ENCODE data around the gene MRPL37.

MRPL37 gene

GRCh38 chr1:54241364-54241763, 41.4 kb downstream of the MRPL37 start:
- Histone ChIP-seq H3K4me3 (ENCODE audit: low read length) (no peak overlapping the region), H3K36me3 (ENCODE audit: control insufficient read depth, low read length) (no peaks in the 10 kb centered on the region)

GRCh38 chr1:54243022-54243421, 43.1 kb downstream of the MRPL37 start:
- Histone ChIP-seq H3K4me3 (ENCODE audit: low read length) (no peak overlapping the region), H3K9me3 (ENCODE audit: control insufficient read depth, insufficient read depth, low read length) (no peaks in the 10 kb centered on the region), H3K27ac (ENCODE audit: low read depth, low read length) (no peak overlapping the region), H3K79me2 (ENCODE audit: control insufficient read depth, low read length) (no peaks in the 10 kb centered on the region), H3K9me2 (replicated peaks; ENCODE audit: control insufficient read depth, low read length) (no peaks in the 10 kb centered on the region), H3K4me1 (ENCODE audit: control insufficient read depth, low read length) (no peaks in the 10 kb centered on the region), H3K36me3 (ENCODE audit: control insufficient read depth, low read length) (no peaks in the 10 kb centered on the region), H4K20me1 (ENCODE audit: control insufficient read depth, insufficient read depth, low read depth, low read length) (no peaks in the 10 kb centered on the region), H3K4me2 (ENCODE audit: low read length) (no peak overlapping the region), H3K27me3 (ENCODE audit: control insufficient read depth, low read length) (no peaks in the 10 kb centered on the region), H3F3A (ENCODE audit: control insufficient read depth, insufficient read depth) (no peaks in the 10 kb centered on the region)
- TF ChIP-seq EZH2phosphoT487 (IDR thresholded peaks at IDR 0.05; ENCODE audit: borderline replicate concordance, low read length) (no peak), CTCF (IDR thresholded peaks at IDR 0.05; ENCODE audit: low read depth, low read length, poor library complexity, severe bottlenecking) (no peak)

More at GRCh38 chr1:54241364-54241763, 41.4 kb downstream of the MRPL37 start:
- Histone ChIP-seq H4K20me1 (ENCODE audit: control insufficient read depth, insufficient read depth, low read depth, low read length) (no peaks in the 10 kb centered on the region), H3K79me2 (ENCODE audit: control insufficient read depth, low read length) (no peaks in the 10 kb centered on the region), H3K9me3 (ENCODE audit: control insufficient read depth, insufficient read depth, low read length) (no peaks in the 10 kb centered on the region), H3K27me3 (ENCODE audit: control insufficient read depth, low read length) (no peaks in the 10 kb centered on the region), H3K9me2 (replicated peaks; ENCODE audit: control insufficient read depth, low read length) (no peaks in the 10 kb centered on the region), H3F3A (ENCODE audit: control insufficient read depth, insufficient read depth) (no peaks in the 10 kb centered on the region), H3K4me1 (ENCODE audit: control insufficient read depth, low read length) (no peaks in the 10 kb centered on the region), H3K4me2 (ENCODE audit: low read length) (no peak overlapping the region), H3K27ac (ENCODE audit: low read depth, low read length) (no peak overlapping the region)
- no peak for TF ChIP-seq EZH2phosphoT487 (IDR thresholded peaks at IDR 0.05; ENCODE audit: borderline replicate concordance, low read length)
- TF ChIP-seq CTCF (IDR thresholded peaks at IDR 0.05; ENCODE audit: low read depth, low read length, poor library complexity, severe bottlenecking), result no peak

- Histone ChIP-seq H3K27me3 (ENCODE audit: control insufficient read depth, low read length) (no peaks in the 10 kb centered on the region), H3K36me3 (ENCODE audit: control insufficient read depth, low read length) (no peaks in the 10 kb centered on the region)
These were observed 44.7 kb downstream of the MRPL37 start for GRCh38 chr1:54244655-54245054.

More at GRCh38 chr1:54244655-54245054, 44.7 kb downstream of the MRPL37 start:
- no peaks in the 10 kb centered on the region for H3F3A ChIP-seq (ENCODE audit: control insufficient read depth, insufficient read depth)
- H3K9me3 ChIP-seq (ENCODE audit: control insufficient read depth, insufficient read depth, low read length), result no peaks in the 10 kb centered on the region
- no peak overlapping the region for H3K4me2 ChIP-seq (ENCODE audit: low read length)
- no peak overlapping the region for H3K27ac ChIP-seq (ENCODE audit: low read depth, low read length)
- no peak for TF ChIP-seq CTCF (IDR thresholded peaks at IDR 0.05; ENCODE audit: low read depth, low read length, poor library complexity, severe bottlenecking)
- no peak for TF ChIP-seq EZH2phosphoT487 (IDR thresholded peaks at IDR 0.05; ENCODE audit: borderline replicate concordance, low read length)
- H3K79me2 ChIP-seq (ENCODE audit: control insufficient read depth, low read length), result no peaks in the 10 kb centered on the region
- H3K4me3 ChIP-seq (ENCODE audit: low read length), result no peak overlapping the region
- no peaks in the 10 kb centered on the region for H3K4me1 ChIP-seq (ENCODE audit: control insufficient read depth, low read length)
- no peaks in the 10 kb centered on the region for H3K9me2 ChIP-seq (replicated peaks; ENCODE audit: control insufficient read depth, low read length)
- no peaks in the 10 kb centered on the region for H4K20me1 ChIP-seq (ENCODE audit: control insufficient read depth, insufficient read depth, low read depth, low read length)
